Activated T-cell treated with anti-CD3 and anti-CD28 coated beads for 24 hours (primary cell): Measurements from ENCODE around the gene COQ8B.

Experiments used
- DNase-seq: peaks from one replicate; pipeline ENCODE4 v3.0.0-alpha.2; 2020; ENCODE audit warnings: low read depth

Gene COQ8B

DNA sequence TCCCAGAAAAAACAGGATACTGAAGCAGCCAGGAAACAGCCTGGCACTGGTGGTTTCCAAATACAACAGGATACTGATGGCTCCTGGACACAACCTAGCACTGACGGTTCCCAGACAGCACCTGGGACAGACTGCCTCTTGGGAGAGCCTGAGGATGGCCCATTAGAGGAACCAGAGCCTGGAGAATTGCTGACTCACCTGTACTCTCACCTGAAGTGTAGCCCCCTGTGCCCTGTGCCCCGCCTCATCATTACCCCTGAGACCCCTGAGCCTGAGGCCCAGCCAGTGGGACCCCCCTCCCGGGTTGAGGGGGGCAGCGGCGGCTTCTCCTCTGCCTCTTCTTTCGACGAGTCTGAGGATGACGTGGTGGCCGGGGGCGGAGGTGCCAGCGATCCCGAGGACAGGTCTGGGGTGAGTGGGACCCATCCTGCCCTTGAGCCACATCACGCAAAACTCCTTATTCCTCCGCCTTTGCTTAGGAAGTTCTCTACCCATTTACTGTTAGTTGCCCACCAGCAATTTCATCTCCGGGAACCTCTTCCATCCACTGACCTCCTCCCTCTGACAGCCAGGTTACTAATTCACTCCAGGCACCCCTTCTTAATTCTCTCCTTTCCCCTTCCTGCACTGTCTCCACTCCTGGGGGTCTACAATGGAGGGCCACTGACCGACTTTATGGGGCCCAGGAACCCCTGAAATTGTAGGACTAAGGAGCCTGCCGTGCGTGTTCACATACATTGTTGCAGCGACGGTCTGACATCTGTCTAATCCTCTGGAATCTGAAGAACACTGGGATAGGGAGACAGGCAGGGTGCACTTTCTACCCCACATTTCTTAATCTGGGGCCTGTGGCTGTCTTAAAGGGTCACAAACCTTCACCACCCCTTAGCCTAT lies 1.4 kb upstream of the COQ8B start:
- no peak for DNase-seq

DNA sequence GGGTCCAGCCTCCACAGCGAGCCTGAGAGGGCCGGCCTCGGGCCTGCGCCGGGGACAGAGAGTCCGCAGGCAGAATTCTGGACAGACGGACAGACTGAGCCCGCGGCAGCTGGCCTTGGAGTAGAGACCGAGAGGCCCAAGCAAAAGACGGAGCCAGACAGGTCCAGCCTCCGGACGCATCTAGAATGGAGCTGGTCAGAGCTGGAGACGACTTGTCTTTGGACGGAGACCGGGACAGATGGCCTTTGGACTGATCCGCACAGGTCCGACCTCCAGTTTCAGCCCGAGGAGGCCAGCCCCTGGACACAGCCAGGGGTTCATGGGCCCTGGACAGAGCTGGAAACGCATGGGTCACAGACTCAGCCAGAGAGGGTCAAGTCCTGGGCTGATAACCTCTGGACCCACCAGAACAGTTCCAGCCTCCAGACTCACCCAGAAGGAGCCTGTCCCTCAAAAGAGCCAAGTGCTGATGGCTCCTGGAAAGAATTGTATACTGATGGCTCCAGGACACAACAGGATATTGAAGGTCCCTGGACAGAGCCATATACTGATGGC lies 716 bp upstream of the COQ8B start:
- no peak for DNase-seq

DNA sequence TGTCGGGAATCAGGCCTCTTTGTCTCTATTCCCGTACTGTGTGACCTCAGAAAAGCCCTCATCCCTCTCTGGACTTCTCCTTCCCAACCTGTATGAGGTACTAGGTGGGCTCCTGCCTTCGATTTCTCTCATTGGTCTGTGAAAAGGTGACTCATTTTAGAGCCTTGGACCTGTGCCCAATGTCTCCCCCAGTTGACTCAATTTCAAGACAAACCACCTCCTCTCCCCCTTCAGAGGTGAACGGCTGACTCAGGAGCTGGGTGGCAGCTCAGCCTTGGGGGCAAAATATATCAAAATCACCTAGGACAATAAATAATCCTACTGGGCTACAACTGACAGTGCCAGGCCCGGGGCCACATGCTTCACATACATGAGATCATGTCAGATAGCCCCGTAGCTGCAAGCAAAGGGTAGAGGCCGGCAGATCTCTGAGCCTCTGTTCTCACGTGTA lies 630 bp downstream of the COQ8B start:
- peak; percentile 75 for DNase-seq

GRCh38 chr19:40714441-40715299 lies 2.0 kb downstream of the COQ8B start:
- peak; percentile 88 for DNase-seq

DNA sequence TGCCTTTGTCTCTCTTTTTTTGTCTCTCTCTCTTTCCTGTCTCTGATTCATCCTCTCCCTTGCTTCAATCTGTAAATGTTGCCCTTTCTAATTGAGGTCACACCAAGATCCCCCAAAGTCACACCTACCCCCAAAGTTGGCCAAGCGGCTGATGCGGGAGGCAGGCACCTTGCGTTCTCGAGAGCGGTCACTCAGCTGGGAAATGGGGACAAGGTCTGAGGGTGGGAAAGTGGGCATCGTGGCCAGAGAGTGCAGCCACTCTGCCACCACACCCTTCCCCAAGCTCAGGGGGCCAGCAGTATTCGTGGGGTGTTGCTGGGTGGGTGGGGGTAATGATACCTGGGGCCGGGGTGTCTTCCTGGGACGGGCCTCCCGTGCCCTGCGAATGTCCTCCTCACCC lies 2.7 kb downstream of the COQ8B start:
- DNase-seq = no peak

GRCh38 chr19:40709817-40710216 lies 6.9 kb downstream of the COQ8B start:
- DNase-seq = no peak

DNA sequence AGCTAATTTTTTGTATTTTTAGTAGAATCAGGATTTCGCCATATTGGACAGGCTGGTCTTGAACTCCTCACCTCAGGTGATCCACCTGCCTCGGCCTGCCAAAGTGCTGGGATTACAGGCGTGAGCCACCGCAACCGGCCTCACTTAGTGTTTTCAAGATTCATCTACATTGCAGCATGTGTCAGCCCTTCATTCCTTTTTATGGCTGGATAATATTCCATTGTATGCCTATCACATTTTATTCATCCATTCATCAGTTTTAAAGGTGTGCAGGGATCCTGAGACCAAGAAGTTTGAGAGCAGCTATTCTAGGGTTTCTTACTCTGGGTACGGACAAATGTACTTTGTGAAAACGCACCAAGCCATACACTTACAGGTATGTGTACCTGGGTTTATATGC lies 9.1 kb downstream of the COQ8B start:
- no peak for DNase-seq

GRCh38 chr19:40705950-40706619 lies 10.6 kb downstream of the COQ8B start:
- no peak for DNase-seq

GRCh38 chr19:40705362-40705651 lies 11.4 kb downstream of the COQ8B start:
- no peak for DNase-seq

DNA sequence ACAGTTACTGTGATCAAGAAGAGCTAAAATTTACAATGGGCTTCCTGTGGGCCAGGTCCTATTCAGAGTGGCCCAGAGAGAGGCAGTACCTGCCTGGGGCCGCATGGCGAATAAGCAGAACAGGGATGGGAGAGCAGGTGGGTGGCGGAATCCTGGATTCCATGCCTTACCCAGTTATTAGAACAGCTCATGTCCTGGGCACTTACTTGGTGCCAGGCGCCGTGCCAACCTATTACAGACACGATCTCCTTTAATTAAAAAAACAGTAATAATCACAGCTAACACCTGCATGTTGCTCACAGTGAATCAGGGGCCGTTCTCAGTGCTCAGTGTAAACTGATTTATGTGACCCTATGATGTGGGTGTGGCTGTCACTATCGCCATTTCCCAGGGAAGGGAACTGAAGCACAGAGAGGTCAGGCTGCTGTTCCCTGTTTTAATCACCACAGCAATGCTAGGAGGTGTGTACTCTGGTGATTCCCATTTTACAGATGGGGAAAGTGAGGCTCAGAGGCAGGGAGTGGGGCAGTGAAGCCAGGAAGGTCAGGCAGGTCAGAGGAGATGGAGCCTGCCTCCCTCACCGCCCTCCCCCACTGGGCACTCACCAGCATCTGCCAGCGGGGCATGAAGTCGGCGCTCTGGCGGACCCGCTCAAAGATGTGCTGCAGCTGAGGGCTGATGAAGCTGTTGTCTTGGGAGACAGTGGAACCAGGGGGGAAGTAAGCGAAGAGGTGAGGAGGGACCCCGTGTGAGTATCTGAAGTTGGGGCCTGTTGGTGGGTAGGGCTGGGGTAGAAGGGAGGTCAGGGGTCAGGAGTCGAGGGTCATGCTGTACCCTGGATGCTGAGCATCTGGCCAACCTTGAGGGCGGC lies 12.0 kb downstream of the COQ8B start:
- no peak for DNase-seq

DNA sequence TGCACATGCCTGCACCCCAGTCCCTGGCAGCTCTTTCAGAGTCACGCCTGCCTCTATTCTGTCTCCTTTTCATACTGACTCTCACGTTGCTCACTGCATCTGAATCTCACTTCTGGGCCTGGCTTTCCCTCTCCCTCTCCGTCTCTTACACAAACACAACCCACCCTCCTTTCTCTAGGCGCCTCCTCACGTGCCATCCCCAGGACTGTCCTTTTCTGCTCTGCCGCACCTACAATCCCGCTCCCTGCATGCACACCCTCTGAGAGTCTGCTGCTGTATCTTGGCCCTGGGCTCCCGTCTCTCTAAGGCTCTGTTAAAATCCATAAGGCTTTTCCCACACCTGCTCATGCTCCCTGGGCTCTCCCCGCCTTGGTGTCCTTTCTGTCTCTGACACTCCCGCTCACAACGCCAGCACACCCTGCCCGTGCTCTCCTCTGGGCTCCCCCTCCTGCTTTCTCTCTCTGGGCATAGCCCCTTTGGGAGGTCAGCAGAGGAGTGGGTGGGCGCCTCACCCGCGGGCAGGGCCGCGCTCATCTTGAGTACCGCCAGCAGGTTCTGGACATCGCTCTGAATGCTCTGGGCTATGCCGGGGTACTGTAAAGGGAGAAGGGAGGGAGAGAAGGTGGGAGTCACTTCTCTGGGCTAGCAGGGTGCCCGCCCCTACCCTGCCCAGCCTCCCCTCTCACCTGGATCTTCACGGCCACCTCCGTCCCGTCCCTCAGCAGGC lies 13.5 kb downstream of the COQ8B start:
- no peak for DNase-seq

DNA sequence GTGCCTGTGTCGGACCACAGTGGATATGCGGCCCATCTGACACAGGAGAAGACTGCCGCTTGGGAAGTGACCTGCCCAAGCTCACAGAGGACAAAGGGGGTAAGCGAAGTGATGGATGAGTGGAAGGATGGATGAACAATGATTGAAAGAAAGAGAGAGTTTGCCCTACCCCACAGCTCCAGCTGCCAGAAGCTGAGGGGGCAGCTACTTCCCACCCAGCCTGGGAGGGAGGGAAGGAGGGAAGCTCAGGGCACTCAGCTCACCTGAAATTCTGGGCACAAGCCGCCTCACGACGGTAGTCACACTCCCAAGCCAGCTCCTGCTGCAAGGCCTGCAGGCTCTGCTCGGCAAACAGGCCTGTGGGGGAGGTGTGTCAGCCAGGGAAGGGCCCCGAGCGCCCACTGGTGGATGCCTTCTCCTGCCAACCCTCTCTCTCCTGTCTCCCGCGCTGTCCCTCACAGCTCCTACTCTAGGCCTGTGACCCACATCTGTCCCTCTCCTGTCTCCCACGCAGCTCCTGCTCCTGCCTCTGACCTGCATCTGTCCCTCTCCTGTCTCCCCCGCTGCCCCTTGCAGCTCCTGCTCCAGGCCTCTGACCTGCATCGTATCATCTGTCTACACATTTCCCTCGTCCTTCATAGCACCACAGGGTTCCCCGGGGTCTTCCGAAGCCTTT lies 14.2 kb downstream of the COQ8B start:
- DNase-seq = no peak

DNA sequence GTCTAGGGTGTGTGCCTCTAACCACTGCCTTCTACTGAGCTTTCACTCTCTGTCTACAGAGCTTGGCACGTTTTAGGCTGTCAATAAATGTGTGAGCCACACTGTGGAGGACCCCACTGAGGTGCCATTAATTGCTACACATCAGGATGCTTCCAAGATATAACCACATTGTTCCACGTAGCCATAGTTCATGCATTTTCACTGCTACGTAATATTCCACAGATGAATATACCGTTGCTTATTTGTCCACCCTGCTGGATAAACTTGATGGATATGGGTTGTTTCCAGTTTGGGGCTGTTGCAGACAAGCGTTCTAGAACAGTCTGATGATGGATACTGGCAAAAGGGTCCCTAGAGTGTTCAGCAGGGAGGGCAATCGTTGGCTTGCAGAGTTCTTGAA lies 14.9 kb downstream of the COQ8B start:
- no peak for DNase-seq

GRCh38 chr19:40700083-40700482 lies 16.6 kb downstream of the COQ8B start:
- no peak for DNase-seq

- no peak for DNase-seq
These were observed 19.7 kb downstream of the COQ8B start for GRCh38 chr19:40697007-40697406.

DNA sequence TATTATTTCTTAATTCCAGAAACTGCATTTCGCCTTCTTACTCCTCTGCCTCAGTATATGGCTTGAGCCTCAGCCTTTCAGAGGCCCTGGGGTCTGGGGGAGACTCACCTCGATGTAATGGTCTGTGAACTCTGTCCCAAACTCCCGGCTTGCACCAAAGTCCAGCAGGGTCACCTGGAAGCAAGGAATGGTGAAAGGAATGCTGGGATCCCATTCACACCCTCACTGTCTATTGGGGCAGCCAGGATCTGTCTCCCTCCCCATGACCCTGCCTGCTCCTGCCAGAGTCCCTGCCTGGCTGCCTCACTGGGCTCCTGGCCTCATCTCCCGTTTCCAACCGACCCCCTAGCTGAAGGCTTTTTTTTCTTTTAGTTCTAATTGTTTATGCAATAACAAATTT lies 20.8 kb downstream of the COQ8B start:
- DNase-seq = no peak

DNA sequence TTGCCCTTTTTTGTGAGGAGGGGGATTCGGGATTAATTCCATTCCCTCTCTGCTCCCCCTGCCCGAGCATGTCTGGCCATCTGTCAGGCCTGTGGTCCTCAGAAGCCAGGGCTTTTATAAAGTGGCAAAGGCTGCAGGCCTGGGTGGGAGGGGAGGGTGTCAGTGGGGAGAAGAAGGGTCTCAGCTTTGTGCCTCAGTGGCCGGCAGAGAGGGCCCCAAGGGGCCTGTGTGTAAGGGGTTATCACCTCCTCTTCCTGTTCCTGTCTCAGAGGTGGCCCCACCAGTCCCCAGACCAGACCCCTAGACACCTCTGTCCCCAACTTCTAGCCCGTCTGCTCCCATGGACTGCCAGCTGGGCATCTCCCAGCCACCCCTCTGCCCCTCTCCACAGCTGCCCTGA lies 22.8 kb downstream of the COQ8B start:
- no peak for DNase-seq

DNA sequence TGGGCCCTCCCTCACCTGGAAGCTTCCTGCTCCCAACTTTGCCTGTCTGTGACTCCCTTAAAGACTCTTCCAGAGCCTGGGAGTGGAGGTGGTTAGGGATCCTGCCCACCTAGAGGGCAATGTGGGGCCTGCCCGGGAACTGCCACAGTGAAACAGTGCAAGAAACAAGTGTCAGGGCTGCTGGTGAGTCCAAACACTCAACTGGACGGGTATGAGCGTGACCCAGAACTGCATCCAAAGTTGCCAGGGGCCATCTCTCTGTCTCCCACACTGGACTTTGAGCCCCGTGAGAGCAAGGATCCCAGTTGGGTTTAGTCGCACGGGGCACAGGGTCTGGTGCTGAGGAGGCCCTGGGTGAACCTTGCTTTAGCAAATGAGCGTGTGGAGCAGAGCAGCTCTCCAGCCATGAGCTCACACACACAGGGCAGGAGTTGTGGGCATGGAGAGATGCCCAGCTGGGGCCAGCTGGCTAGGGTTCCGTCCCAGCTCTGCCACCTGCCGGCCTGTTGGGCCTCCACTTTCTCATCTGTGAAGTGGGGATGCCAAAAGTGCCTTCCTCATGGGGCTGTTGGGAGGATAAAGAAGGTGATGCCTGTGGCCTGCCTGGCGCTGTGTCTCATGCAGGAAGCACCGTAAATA lies 23.4 kb downstream of the COQ8B start:
- DNase-seq = no peak

DNA sequence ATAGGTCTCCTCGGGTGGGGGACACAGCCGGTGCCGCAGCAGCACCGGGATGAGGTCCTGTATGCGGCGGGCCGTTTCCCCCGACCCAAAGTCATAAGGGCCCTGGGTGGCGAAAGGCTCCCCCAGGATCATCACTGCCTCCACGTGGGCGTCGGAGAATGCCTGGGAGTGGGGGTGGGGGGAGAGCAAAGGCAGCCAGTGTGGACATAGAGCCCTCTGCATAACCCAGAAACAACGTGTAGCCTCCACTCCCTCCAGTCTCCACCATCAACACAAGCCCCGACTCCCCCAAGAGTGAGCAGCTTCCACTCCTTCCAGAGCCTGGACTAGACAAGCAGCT lies 24.5 kb downstream of the COQ8B start:
- no peak for DNase-seq
